Right lobe of liver (tissue), 4 donors: ENCODE data around the gene FRMPD3.

Source experiments
- POLR2A ChIP-seq: fragments of 450-650 bp; IDR thresholded peaks from one replicate; pipeline ENCODE4 v1.6.1; 2017; ENCODE audit warnings: antibody characterized with exemption, mild to moderate bottlenecking
- TF ChIP-seq, protein P1 (sequence below), 4 donors: fragments of 200-600 bp in 3 of 4; fragments of 450-650 bp in 1 of 4; IDR thresholded peaks; one replicate each; pipeline versions ENCODE4 v1.5.1 to v1.8.0; 2016 to 2022; ENCODE audit warnings: antibody characterized with exemption in 4 of 4, mild to moderate bottlenecking in 2 of 4
- donor health status: DM: no; HTN: no; CAD: no.
- donor health status: DM: no; HTN: no; CAD: no.
- donor health status: DM: no; HTN: yes; CAD: no.

DNA sequence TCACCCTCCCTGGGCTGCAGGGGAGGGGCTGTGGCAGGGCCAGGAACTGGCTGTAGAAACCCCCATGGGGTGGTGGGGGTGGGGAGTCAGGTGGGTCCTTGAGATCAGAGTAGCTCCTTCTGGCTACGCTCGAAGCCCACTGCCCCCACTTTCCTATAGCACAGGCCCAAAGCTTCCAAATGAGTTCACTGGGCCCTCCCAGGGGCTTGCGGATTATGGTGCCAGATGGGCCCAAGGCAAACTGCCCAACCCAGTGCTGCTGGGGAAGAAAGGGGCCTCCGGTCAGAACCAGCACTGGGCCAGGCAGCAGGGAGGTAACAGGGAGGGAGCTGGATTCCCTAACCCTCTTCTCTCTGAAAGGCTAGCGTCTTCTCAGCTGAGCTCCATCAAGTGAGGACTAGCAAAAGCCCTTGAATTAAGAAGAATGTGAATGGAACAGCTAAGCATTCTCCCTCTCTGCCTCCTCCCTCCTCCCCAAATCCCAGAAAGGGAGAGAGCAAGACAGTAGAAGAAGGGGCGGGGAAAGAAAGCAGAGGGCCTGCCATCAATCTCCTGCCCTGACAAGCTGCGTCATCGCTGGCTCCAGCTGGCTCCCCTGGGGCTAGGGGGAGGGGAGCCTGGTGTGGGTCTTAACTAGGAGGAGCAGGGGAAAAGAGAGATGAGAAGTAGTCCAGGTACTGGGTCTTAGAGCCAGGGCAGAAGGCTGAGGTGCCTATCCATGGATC is 34.7 kb downstream of the FRMPD3 start:
- TF ChIP-seq, protein P1, sequence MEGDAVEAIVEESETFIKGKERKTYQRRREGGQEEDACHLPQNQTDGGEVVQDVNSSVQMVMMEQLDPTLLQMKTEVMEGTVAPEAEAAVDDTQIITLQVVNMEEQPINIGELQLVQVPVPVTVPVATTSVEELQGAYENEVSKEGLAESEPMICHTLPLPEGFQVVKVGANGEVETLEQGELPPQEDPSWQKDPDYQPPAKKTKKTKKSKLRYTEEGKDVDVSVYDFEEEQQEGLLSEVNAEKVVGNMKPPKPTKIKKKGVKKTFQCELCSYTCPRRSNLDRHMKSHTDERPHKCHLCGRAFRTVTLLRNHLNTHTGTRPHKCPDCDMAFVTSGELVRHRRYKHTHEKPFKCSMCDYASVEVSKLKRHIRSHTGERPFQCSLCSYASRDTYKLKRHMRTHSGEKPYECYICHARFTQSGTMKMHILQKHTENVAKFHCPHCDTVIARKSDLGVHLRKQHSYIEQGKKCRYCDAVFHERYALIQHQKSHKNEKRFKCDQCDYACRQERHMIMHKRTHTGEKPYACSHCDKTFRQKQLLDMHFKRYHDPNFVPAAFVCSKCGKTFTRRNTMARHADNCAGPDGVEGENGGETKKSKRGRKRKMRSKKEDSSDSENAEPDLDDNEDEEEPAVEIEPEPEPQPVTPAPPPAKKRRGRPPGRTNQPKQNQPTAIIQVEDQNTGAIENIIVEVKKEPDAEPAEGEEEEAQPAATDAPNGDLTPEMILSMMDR (IDR thresholded peaks at IDR 0.05): no peak
- no peak for TF ChIP-seq POLR2A
